ENCODE measurements around the gene TIMM44. TPM values are rescaled to one million over a fixed set of nuclear protein-coding genes. Genes with fewer than 3 reads are reported as not detected.

Gene TIMM44
- total and polyA plus RNA-seq, 10 of the 15 experiments (the other 5 are each of a cell fraction or from before 2014, with no cell fraction given), result 6.6 to 90.7 (median 57.6) TPM

DNA sequence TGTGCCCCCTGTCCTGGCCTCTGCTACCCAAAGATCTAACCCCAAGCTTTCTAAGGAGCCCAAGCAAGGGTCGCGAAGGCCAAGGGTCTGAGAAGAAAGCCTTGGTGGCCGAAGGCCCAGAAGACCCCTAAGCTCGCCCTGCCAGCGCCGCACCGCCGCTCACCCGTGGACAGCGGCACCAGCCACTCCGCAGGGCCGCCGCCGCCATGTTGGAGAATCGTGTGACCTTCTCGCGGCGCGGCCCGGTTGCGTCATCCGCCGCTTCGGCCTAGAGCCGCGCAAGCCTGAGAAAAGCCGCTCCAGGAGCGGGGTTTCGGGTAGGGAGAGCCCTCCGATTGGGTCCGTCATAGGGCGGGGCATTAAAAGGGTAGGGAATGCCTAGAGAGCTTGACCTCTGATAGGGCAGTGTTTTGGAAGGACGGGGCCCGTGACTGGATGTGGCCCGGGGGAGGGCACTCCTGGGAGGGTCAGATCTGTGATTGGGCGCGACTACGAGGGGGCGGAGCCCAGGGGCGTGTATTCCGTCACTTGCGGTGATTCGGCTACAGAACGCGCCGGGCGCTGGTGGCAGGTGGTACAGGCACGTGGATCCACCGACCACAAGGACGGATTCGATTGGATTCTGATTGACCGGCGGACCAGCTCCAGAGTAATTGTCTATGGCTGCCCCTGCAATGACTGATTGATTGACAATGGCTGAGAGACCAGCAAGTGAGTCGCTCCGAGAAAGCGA lies at the start of gene TIMM44 (continued):
- TF ChIP-seq NFYA (IDR thresholded peaks at IDR 0.05; ENCODE audit: borderline replicate concordance, low read depth, low read length) (no peak), IRF3 (IDR thresholded peaks at IDR 0.05) (peak; percentile 74; the same call in 1 of the 2 replicates), NFIC (IDR thresholded peaks at IDR 0.05; ENCODE audit: low read depth, low read length) (no peak; the same call in 1 of the 2 replicates), YY1 (IDR thresholded peaks at IDR 0.05; ENCODE audit: low read depth, low read length) (peak; percentile 98), EGR1 (IDR thresholded peaks at IDR 0.05; ENCODE audit: borderline replicate concordance in 1 of 2, low read depth in 2 of 2, low read length in 2 of 2) (peak in 1 of 2 experiments; percentile 1; a peak in 1 of 3 replicates), CTCF (IDR thresholded peaks at IDR 0.05 in 2 of 3, conservative IDR thresholded peaks at IDR 0.05 in 1 of 3; ENCODE audit: control insufficient read depth in 2 of 3, extremely low read depth in 1 of 3, insufficient read depth in 1 of 3, low read depth in 3 of 3, low read length in 3 of 3) (no peak), ZSCAN29 (IDR thresholded peaks at IDR 0.05) (no peak), EED (IDR thresholded peaks at IDR 0.05; ENCODE audit: low read depth) (no peak), BHLHE40 (IDR thresholded peaks at IDR 0.05; ENCODE audit: borderline replicate concordance in 1 of 2, low read depth in 2 of 2, low read length in 1 of 2) (peak; percentile 87 to 93; a peak in 3 of 4 replicates), IKZF1 (conservative IDR thresholded peaks at IDR 0.05) (peak; percentile 70; the same call in 1 of the 2 replicates), MYB (IDR thresholded peaks at IDR 0.05; ENCODE audit: borderline replicate concordance, low read depth, low read length) (no peak), RFX5 (IDR thresholded peaks at IDR 0.05; ENCODE audit: low read depth, low read length) (peak; percentile 63; the same call in 1 of the 2 replicates), POLR2A (IDR thresholded peaks at IDR 0.05; ENCODE audit: low read depth, low read length) (peak; percentile 94), NR2C2 (IDR thresholded peaks at IDR 0.05; ENCODE audit: borderline replicate concordance, control insufficient read depth, insufficient read length, low read depth) (no peak), JUND (IDR thresholded peaks at IDR 0.05; ENCODE audit: low read depth, low read length) (peak; percentile 64; the same call in 1 of the 2 replicates), GATAD2B (conservative IDR thresholded peaks at IDR 0.05; ENCODE audit: low read depth) (no peak; the same call in 1 of the 2 replicates), JUNB (IDR thresholded peaks at IDR 0.05) (no peak), NRF1 (conservative IDR thresholded peaks at IDR 0.05; ENCODE audit: low read depth, low read length) (peak; percentile 33; the same call in 1 of the 2 replicates)
- TF ChIP-seq, protein P1, sequence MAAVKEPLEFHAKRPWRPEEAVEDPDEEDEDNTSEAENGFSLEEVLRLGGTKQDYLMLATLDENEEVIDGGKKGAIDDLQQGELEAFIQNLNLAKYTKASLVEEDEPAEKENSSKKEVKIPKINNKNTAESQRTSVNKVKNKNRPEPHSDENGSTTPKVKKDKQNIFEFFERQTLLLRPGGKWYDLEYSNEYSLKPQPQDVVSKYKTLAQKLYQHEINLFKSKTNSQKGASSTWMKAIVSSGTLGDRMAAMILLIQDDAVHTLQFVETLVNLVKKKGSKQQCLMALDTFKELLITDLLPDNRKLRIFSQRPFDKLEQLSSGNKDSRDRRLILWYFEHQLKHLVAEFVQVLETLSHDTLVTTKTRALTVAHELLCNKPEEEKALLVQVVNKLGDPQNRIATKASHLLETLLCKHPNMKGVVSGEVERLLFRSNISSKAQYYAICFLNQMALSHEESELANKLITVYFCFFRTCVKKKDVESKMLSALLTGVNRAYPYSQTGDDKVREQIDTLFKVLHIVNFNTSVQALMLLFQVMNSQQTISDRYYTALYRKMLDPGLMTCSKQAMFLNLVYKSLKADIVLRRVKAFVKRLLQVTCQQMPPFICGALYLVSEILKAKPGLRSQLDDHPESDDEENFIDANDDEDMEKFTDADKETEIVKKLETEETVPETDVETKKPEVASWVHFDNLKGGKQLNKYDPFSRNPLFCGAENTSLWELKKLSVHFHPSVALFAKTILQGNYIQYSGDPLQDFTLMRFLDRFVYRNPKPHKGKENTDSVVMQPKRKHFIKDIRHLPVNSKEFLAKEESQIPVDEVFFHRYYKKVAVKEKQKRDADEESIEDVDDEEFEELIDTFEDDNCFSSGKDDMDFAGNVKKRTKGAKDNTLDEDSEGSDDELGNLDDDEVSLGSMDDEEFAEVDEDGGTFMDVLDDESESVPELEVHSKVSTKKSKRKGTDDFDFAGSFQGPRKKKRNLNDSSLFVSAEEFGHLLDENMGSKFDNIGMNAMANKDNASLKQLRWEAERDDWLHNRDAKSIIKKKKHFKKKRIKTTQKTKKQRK (IDR thresholded peaks at IDR 0.05; ENCODE audit: low read depth, low read length), result peak; percentile 24; the same call in 1 of the 2 replicates
- TF ChIP-seq, protein P2, sequence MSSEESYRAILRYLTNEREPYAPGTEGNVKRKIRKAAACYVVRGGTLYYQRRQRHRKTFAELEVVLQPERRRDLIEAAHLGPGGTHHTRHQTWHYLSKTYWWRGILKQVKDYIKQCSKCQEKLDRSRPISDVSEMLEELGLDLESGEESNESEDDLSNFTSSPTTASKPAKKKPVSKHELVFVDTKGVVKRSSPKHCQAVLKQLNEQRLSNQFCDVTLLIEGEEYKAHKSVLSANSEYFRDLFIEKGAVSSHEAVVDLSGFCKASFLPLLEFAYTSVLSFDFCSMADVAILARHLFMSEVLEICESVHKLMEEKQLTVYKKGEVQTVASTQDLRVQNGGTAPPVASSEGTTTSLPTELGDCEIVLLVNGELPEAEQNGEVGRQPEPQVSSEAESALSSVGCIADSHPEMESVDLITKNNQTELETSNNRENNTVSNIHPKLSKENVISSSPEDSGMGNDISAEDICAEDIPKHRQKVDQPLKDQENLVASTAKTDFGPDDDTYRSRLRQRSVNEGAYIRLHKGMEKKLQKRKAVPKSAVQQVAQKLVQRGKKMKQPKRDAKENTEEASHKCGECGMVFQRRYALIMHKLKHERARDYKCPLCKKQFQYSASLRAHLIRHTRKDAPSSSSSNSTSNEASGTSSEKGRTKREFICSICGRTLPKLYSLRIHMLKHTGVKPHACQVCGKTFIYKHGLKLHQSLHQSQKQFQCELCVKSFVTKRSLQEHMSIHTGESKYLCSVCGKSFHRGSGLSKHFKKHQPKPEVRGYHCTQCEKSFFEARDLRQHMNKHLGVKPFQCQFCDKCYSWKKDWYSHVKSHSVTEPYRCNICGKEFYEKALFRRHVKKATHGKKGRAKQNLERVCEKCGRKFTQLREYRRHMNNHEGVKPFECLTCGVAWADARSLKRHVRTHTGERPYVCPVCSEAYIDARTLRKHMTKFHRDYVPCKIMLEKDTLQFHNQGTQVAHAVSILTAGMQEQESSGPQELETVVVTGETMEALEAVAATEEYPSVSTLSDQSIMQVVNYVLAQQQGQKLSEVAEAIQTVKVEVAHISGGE (CRISPR knock-in tag; IDR thresholded peaks at IDR 0.05), result no peak

Measured in GM12878 (cell line).